D341Med (cell line): ENCODE measurements around the gene TFPT.

Experiments used
- DNase-seq: peaks from one replicate; pipeline ENCODE4 v3.0.0; 2012; ENCODE audit warnings: low spot score

The TFPT gene, protein sequence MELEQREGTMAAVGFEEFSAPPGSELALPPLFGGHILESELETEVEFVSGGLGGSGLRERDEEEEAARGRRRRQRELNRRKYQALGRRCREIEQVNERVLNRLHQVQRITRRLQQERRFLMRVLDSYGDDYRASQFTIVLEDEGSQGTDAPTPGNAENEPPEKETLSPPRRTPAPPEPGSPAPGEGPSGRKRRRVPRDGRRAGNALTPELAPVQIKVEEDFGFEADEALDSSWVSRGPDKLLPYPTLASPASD

DNA sequence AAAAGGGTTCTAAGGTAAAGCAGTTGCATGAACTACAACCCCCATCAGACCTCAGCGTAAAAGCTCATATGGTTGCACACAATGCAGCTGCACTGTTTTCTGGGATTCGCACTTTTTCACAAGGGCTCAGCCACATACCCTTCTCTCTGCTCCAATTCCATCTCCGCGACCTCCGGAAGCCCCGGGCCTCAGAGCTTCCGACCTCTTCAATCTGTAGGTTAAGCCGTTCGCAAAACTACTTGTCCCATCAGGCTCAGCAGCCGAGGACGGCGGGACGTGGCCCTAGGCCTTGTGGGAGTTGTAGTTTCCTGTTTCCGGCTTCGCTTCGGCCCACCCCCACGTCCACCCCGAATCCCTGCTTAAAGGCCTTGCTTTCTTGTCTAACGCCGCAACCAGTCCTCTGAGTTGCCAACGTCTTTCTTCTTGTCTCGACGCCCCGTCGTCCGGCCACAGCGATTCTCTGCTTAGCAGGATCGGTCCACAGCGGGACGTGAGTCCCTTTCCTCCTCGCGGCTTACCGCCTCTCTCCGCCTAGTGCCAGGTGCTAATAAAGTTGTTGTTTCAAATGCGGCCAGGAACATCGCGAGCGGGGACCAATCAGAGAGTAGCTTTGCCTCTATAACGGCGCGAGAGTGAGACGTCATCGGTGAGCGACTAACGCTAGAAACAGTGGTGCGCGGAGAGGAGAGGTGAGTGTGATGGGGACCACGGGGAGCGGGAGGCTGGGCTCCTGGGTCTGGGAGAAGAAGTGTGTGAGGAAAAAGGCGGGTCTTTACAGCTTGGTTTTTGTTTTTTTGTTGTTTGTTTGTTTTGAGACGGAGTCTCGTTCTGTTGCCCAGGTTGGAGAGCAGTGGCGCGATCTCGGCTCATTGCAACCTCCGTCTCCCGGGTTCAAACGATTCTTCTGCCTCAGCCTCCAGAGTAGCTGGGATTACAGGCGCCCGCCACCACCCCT lies at the start of gene TFPT, which contains the start of gene PRPF31:
TFPT (minus strand) TSS at position 549 of the 955 bp plus-strand sequence; CDS start at position 161, 388 bp downstream.
PRPF31 (plus strand) TSS at position 646 of the 955 bp plus-strand sequence. CDS start 2,525 bp downstream, outside the sequence.
- DNase-seq = peak; percentile 94

DNA sequence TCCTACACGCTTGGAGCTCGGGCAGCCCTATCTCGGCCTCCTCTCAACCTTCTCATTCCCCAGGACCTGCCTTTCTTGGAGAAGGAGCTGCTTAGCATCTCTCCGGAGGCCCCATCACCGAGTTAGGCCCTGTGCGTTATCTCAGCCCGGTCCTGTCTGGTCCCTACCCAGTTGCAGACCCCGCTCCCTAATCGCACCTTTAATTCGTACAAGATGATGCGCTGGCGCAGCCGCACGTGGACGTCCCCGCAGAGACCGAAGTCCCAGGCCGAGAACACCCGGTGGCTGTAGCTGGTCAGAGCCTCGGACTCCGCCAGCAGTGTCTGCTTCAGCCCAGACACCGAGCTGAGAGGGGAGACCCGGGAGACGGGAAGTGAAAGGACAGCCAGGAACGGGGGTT lies 49.8 kb upstream of the TFPT start:
- DNase-seq = no peak

DNA sequence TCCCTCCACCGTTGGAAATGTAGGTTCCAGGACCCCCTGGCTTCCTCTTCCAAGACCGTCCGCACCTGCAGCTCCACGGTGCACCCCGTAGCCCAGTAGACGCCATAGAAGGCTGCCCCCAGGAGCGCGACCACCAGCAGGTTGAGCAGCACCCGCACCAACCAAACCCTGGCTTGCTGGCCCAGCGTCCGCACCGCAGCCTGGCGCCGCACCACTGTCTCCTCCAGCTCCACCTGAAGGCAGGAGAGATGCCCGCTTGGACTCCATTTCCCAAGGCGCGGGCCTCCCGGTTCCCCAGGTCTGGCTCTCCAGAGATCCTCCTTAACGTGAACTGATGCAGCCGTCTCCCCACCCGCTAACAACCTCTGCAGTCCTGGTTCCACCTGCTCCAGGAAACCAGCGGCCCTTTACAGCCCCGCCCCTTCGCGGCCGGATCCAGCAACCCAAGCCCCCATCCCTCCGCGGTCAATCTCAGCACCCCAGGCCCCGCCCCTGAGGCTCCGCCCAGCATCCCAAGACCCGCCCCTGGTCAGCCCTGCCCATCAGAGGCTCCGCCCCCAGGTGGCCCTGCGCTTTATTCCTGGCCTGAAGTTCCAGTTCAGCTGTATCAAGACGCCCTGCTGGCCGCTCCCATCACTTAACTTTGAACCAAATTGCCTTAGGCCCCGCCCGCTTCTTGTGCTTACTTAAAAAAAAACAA lies 49.1 kb upstream of the TFPT start:
- DNase-seq = no peak

DNA sequence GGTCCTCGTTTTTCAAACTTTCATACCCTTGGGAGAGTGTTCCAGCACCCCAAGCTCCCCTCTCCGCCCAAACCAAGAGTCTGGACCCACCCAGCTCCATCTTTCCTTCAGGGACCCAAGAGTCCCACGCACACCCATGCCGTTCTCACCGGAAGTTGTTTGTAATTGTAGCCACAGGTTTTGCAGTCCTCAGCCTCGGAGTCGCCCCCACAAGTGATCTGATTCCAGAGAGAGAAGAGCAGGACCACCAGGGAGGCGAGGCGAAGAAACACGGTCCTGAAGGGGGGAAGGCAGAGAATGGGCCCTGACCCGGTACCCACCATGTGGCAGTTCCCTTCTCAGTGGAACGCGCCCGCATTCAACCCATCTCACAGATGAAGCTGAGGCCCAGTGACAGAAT lies 47.4 kb upstream of the TFPT start:
- no peak for DNase-seq

DNA sequence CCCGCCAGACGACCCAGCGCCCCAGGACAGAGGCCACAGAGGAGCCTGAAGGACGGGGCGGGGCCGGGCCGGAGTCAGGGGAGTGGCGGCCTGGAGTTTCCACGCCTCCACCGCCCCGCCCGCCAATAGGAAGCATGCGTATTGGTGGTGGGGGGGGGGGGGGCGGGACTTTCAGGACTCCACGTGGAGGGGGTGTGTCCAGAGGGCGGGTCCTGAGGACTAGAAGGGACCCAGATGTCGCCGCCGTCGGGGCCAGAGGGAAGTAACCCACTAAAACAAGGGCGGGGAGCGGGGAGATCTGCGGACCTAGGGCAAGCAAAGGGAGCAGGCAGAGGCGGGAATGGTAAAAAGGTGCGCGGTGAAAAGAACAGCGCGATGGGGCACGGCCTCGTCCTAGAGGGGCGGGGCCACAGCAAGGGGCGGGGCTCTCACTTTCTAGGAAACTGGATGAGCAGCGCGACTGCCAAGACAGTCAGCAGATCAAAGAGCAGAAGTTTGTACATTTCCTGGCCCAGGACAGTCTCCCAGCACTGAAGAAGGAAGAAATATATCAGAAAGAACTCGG lies 46.9 kb upstream of the TFPT start:
- DNase-seq = peak; percentile 86

DNA sequence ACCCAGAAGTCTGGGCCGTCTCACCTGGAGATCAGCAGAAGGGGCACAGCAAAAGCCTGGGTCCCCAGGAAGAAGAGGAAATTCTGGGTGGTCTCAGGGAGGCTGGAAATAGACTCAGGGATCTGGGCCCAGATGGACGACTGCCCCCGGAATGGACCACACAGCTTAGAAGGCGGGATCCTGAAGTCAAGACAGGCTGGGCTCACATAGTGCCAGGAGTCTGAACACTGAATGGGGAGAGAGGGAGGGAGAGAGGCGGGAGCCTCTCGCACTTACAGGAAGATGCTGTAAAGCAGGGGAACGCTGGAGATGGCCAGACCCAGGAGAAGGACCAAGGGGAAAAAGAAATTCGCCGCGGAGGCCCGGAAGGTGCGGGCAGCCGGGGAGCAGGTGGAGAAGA lies 45.4 kb upstream of the TFPT start:
- DNase-seq = no peak

DNA sequence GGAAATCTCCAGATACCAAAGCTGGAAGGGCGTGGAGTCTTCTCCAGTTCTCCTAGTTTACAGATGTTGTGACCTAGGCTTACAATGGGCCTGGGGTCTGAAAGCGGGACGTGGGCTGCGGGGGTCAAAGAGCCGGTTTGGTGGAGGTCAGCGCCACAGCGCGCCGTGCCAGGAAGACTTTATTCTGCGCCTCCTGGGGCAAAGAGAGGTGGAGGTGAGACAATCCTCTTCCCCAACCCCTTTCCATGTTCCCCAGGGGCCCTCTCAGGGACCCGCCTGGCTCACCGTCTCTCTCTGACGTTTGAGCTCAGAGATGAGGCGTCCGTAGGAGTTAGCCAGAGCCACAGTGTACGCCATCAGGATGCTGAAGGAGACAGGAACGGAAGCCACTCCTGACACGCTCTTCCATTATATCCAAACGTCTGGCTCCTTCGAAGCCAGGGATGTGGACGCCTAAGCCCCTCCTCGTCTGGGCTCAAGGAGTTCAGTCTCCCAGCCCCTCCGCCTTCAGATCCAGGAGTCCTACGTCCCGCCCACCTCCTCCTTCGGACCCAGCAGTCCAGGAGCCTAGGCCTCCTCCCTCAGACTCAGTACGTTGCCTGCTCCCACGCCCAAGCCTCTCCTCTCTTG lies 44.8 kb upstream of the TFPT start:
- DNase-seq = no peak

DNA sequence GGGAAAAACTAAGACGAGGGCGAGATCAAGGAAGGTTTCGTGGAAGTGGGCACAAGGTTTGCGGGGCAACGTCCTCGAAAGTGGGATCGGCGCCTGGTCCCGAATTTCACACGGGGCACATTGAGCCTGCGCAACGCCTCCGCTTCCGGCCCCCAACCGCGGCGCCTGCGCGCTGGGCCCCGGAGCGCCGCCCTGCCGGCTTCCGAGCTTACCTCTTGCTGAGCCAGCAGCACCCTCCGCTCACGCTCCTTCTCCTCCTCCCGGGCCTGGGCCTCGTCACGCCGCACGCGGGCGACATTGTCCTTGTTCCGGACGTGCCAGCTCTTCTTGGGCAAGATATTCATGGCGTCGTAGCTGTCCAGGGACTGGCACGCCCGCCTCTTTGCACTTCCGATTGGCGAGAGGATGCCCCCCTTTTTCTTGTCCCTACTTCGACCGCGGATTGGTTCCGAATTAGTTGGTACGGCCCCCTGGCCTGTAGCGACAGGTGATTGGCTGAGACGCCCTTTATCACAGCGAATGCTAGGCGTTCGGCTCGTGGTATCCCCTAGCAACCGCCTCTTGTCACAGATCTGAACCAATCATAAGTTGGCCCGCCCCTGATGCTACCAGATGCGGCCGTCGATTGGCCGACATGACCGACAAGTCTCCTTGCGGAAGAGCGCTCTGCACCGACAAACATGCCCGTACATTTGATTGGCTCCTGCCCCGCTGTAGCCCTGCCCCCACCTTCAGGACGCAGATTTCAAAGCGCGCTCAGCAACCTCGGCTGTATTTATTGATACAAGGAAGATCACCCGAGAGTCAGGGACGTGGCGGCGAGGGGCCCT lies 44.1 kb upstream of the TFPT start, which contains the start of gene LENG1:
LENG1 (minus strand) TSS at position 370 of the 830 bp plus-strand sequence; CDS start at position 344, 26 bp downstream.
- DNase-seq = peak; percentile 93

DNA sequence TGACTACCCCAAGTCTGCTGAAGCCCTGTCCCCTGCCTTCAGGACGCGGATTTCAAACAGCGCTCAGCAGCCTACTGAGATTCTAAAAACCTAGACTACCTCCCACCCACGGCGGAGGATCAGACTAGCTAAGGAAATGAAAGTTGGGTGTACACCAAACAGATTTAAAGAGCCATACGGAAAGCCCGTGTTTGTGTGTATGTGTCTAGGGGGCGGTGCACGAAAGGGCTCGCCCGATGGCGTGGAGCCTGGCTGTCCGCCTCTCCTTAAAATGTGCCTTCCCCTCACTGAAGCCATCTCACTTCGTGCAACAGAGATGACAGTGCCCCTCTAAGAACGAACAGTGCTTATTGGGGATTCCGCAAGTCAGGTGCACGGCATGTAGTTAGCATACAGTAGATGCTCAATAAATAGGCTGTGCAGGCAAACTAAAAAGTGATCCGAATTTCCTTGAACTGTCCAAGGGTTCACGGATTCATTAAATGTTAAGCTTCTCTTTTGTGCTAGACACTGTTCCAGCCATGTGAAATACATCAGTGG lies 43.4 kb upstream of the TFPT start:
- DNase-seq = no peak

DNA sequence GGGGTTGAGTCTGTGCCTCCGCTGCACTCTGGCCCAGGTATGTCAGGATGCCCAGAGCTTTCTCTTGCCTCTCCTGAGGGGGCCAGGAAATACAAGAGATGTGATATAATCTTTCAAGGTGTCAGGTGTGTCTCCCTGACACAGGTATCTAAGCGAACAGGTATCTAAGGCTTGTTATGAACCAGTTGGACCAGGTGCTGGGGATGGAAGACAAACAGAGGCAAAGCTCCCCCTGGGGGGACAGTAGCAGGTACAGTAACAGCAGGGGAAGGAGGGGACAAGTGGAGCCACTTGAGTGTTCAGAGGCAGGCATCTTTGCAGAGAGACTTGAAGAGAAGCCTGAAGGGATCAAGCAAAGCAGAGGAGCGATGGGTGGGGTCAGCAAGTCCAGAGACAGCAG lies 41.5 kb upstream of the TFPT start:
- no peak for DNase-seq

DNA sequence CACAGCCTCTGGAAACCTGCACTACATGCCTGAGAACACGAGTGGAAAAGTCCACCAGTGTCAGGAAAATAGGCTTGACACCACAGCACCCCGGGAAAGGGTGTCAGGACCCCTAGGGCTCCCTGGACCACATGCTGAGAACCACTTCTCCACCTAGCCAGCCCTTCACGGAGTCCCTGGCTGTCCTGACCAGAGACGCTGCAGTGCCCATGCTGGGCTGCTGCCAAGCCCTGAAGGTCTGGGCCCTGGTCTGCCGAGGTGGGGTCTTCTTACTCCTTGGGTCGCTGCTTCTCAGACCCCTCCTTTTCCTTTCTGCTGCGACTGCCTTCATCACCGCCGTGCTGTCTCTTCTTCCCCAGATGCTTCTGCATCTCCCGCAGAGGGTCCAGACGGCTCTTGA lies 41.0 kb upstream of the TFPT start:
- DNase-seq = no peak

DNA sequence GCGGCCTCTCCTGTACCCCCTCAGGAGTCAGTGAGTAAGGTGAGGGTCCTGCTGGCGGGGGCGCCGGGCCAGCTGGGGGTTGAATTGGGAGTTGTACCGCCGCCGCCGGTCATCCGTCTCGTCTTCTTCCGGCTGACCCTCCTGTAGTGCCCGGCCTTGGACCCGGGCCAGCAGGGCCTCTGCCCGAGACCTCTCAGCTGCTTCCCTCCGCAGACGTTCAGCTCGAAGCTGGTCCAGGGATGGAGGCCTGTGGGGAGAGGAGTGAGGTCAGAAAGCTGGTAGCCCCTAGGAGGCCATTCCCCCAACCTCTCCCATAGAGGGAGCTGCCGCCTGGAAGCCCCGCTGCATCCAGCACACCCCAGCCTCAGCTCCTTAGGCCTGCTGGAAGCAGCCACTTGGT lies 40.2 kb upstream of the TFPT start:
- no peak for DNase-seq

DNA sequence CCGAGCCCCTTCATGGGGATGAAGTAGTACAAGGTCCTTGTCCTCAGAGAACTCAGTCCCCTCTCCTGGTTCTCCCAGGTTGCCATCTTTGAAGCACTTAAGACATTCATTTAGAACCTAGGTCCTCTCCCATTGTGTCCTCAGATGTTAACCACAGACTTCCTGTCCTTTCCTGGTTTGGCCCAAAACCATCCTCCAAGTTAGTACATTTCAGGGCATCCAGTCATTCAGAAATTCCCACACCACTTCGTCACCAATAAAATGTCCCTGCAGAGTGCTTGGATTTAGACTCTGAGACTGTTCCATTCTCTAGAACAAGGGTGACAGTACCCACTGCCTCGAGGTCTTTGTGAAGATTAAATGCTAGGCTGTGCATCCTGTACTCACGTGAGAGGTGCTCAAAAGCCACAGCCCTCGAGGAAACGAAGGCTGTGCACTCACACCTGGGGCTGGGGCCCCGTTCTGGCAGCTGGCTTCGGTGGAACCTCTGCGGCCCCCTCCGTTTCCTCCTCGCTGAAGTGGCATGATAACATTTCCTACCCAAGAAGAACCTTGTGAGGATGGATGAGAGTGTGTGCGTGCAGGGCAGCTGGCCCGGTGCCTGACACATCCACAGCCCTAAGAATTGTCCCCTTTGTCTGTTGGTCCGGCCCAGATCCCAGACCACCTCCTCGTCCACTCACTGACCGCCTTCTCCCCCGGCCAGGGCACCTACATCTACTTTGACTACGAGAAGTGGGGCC lies 39.3 kb upstream of the TFPT start:
- DNase-seq = no peak

DNA sequence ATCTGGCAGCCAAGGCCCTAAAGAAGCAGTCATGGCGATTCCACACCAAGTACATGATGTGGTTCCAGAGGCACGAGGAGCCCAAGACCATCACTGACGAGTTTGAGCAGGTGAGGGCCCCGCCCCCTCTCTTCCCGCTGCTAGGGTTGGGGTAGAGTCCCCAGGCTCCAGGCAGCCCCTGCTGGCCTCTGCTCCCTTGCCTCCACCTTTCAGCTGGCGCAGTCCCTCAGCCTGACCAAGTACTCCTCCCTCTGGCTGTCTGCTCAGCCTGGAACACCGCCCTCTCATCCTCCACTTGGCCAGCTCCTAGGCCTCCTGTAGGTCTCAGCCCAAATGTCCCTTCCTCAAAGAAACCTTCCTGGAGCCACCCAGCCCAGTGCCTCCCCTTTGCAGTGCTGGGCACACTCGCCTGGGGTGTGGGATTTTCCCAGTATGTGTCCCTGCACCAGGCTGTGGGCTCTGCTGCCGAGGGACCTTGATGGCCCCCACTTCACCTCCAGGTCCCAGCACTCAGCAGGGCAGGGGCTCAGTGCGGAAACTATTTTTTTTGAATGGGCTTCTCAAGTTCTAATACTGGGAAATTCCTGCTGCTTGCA lies 38.4 kb upstream of the TFPT start:
- no peak for DNase-seq

DNA sequence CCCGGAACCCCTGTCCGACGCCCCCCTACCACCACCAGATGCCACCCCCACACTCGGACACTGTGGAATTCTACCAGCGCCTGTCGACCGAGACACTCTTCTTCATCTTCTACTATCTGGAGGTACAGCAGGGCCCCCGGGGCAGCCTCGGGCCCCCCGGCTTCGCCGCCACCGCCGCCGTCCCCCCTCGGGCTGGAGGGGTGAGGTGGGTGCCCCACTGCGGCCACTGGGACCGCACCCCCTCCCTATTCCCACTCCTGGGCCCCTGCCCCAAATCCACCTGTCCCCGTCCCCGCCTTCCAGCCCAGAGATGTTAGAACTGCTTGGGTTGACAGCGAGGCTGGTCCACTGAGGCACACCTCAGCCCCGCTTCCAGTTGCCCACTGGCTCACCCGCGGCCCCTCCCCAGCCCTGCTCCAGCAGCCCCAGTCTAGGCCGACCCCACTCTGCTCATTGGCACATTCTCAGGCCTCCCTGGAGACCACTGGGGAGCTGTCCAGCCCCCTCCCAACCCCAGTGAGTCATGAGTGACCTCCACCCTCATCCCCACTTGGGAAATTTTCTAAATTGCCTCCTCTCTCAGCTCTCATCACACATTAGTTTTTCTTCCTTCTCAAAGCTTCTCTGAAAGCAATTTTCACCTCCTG lies 37.5 kb upstream of the TFPT start:
- DNase-seq = no peak

DNA sequence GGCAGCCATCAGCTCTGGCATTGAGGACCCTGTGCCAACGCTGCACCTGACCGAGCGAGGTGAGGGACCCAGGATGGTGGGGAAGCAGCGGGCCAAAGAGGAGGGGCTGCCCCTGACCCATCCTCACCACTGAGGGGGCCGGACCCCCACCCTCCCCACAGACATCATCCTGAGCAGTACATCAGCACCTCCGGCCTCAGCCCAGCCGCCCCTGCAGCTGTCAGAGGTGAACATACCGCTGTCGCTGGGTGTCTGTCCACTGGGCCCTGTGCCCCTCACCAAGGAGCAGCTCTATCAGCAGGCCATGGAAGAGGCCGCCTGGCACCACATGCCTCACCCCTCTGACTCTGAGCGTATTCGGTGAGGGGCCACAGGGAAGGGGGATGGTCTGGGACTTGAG lies 36.8 kb upstream of the TFPT start:
- no peak for DNase-seq

DNA sequence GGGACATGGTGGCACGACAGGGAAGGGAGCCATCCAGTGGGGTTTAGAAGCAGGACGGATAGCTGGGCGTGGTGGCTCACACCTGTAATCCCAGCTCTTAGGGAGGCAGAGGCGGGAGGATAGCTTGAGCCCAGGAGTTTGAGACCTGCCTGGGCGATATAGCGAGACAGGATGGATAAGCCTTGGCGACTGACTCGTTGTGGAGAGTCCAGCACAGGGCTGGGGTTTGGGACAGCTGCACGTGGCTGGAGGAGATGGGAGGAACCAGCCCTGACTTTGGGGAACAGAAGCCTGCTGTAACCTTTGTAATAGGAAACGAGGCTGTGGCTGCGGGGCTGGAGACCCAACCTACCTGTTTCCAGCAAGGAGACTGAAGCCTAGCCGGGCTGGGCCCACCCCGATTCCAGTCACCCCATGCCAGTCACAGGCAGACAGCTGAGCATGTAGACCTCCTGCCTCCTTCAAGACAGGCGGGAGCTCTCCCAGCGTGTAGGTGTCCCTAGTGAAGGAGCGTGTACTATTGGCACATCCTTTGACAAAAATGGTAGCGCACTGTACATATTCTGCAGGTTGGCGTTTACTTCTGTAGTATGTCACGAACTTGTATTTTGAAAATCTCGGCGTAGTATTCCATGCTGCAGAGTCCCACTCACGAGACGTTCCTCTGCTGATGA lies 36.0 kb upstream of the TFPT start:
- DNase-seq = no peak
